Measurements from ENCODE around the gene IL31RA.

The IL31RA gene

DNA sequence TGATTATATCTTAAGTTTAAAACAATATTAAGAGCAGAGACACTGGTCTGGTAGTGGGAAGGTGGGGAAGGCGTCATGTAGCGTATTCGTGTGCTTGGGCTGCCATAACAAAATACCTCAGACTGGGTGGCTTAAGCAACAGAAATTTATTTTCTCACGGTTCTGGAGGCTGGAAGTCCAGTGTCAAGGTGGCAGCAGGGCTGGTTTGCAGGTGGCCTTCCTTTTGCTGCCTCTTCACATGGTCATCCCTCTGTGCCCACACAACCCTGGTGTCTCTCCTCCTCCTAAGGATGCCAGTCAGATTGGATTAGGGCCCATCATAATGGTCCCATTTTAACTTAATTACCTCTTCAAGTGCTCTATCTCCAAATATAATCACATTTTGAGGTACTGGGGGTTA, 9.6 kb downstream of the IL31RA start:
- DNase-seq: no peak

DNA sequence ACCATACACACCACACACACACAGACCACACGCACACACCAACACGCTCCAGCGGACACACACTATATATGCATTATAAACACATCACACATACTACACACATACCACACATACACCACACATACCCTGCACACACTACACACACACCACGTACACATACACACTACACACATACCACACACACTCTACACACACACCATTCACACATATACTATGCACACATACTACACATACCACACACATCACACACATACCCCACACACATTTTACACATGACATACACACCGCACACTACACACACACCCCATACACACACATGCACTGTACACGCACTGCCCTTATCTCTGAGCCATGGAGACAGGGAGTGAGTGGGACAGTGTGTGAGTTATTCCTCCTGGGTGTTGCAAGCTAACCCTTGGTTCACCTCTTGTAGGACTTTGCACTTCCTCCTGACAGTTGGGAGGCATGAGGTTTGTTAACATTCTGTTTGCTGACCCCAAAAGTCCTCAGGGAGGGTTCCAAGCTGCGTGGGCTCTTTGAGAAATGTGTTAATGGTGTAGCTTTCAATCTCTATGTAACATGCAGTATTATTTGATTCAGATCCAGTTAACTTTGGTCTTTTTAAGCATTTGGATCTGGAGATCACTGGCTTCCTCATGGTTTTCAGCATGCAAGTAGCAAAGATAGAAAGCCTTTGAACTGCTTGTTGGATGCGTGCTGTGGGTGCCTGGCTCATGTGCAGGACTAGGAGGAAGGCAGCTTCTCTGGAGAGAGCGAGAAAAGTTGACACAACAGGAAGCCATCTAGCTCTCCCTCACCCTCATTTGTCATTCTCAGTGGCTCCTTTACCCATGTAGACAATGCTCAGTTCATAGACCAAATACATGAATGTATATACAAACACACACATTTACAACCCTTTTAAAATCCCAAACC, 13.7 kb downstream of the IL31RA start:
- no peak for DNase-seq

- no peak for DNase-seq
Measured at GRCh38 chr5:55865831-55866230, 14.7 kb downstream of the IL31RA start.

DNA sequence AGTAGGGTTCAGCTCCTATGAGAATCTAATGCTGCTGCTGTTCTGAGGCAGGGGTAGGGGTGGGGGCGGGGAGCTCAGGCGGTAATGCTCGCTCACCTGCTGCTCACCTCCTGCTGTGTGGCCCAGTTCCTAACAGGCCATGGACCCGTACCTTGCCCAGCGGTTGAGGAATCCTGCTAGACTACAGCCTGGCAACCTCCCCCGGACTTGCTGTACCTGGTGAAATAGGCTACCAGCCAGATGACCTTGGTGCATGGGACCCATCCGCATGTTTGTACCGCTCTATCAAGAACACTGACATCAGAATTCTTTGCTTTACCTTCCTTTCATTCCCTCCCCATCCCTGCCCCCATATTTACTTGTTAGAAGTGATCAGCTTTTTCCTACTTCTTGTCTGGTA, 15.3 kb downstream of the IL31RA start:
- no peak for DNase-seq

DNA sequence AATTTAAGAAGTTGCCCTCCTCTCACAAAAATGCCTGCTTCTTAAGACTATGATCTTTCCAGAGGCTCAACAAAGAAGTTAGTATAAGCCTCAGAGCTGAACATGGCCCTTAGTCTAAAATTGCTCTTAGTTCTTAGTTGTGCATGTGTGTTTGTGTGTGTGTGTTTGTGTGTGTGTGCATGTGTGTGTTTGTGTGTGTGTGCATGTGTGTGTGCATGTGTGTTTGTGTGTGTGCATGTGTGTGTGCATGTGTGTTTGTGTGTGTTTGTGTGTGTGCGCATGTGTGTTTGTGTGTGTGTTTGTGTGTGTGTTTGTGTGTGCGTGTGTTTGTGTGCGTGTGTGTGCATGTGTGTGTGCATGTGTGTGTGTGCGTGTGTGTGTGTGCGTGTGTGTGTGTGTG, 15.8 kb downstream of the IL31RA start:
- DNase-seq: no peak

DNA sequence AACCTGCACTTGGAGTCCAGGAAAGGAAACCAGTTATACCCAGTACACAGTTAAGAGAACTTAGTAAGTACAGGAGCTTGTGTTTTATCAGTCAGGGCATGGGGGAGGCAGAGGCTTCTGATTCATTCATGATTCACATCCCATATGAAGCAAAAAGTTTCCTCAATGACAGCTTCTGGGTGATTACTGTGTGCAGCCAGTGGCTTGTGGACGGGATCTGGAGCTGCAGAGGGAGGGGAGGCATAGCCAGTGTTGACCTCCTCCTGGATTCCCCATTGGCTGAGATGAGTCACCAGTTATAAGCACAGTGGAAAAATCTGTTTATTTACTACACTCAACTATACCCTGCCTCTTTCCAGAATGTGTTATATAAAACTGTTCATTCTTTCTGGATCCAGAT, 17.7 kb downstream of the IL31RA start:
- no peak for DNase-seq

- no peak for DNase-seq
Measured at GRCh38 chr5:55869847-55870246, 18.7 kb downstream of the IL31RA start.

DNA sequence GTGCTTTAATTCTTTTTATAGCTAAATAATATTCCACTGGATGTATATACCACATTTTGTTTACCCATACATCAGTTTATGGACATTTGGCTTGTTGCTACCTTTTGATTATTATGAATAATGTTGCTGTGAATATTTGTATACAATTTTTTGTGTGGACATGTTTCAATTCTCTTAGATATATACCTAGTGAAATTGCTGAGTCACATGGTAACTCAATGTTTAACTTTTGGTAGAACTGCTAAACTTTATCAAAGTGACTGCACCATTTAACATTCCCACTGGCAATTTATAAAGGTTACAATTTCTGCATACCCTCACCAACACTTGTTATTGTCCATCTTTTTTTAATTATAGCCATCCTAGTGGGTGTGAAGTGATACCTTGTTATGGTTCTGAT, 22.1 kb downstream of the IL31RA start:
- no peak for DNase-seq

DNA sequence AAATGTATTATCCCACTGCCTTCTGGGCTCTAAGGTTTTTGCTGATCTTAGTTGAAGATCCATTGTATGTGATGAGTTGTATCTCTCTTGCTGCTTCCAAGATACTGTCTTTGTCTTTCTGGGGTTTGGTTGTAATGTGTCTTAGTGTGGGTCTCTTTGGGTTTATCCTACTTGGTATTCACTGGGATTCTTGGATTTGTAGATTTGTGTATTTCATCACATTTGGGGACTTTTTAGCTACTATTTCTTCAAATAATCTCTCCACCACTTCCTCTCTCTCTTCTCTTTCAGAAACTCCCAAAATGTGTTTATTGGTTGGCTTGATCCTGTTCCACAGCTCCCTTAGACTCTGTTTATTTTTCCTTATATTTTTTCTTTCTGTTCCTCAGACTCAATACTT, 26.5 kb downstream of the IL31RA start:
- DNase-seq: no peak

- no peak for DNase-seq
Measured at GRCh38 chr5:55880453-55880852, 29.3 kb downstream of the IL31RA start.

GRCh38 chr5:55885359-55885758, 34.2 kb downstream of the IL31RA start:
- no peak for DNase-seq

- no peak for DNase-seq
Measured at GRCh38 chr5:55888205-55888604, 37.0 kb downstream of the IL31RA start.

- DNase-seq: no peak
Measured at GRCh38 chr5:55892479-55892878, 41.3 kb downstream of the IL31RA start.

GRCh38 chr5:55894135-55894534, 43.0 kb downstream of the IL31RA start:
- DNase-seq: no peak

GRCh38 chr5:55895346-55895745, 44.2 kb downstream of the IL31RA start:
- no peak for DNase-seq

DNA sequence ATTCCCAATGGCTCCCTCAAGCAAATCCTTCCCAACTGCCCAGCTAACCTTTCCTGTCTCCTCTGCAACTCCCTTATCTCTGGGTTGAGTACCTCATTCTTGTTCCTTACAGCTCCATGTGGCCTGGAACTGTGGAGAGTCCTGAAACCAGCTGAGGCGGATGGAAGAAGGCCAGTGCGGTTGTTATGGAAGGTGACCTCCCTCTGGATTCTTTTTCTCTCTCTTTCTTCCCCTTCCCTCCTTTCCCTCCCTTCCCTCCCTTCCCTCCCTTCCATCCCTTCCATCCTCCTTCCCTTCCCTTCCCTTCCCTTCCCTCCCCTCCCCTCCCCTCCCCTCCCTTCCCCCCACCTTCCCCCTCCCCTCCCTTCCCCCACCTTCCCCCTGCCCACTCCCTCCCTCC, 45.1 kb downstream of the IL31RA start:
- DNase-seq: no peak

- DNase-seq: no peak
Measured at GRCh38 chr5:55896663-55897062, 45.5 kb downstream of the IL31RA start.

- DNase-seq: no peak
Measured at GRCh38 chr5:55897206-55897894, 46.2 kb downstream of the IL31RA start.

DNA sequence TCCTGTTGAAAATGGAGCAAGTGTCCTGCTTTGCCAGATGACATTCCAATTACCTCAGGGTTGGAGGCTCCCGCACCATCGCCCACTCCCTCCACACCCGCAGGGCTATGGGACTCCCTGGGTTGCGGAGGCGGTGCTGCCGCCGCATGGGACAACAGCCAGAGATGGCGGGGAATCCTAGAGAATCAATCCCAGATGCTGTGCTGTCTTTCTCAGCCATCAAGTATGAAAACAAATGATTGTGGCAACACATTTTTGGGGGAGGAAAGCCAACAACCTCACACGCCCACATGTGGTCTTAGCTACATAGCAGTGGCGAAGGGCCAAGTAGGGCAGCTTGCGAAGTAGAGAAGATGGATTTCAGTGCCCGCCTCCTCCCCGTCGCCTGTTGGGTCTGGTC, 46.7 kb downstream of the IL31RA start:
- no peak for DNase-seq

- DNase-seq: no peak
Measured at GRCh38 chr5:55899344-55899743, 48.2 kb downstream of the IL31RA start.

DNA sequence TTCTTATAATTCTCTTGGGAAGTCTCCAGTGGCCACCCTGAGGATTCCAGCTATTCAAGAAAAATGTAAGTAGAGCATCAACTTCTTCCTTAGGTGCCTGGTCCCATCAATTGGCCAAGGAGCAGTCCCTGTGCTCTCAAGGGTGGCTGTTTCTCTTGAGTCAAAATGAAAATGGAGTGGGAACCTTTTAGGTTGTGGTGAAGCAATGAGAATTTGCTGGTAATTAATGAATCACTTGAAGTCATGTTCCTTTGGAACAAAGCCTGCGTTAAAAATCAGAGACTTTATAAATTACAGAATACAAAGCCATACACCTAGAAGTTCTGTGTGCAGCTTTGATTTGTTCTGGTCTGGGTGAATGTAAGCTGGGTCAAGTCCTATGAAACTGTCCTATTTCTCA, 48.9 kb downstream of the IL31RA start:
- no peak for DNase-seq

- DNase-seq: no peak
Measured at GRCh38 chr5:55900776-55901175, 49.6 kb downstream of the IL31RA start.

GRCh38 chr5:55902696-55903095, 51.5 kb downstream of the IL31RA start:
- DNase-seq: no peak

DNA sequence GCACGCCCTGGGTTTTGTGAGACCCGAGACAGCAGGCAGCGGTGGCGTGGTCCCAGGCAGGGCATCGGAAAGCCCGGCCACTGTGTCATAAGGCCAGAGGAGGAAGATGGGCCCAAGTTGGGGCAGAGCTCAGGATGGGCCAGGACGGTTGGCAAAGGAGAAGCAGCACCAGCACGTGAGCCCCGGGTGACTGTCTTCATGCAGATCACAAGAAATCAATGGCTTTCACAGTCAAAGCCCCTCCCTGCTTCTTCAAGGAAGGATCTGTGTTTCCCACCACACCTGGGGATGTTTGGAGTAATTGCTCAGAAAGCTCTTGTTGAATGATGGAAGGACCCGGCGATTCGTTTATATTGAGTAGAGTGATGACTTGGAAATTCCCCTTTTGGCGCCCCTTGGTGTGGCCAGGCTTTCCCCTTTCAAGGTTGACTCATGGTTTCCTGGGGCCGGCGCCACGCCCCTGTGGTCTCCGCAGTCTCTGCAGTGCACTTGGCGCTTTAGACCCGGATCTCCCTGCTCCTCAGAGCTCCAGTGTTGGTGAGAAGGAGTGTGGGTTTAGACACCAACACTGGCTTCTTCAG, 52.1 kb downstream of the IL31RA start:
- DNase-seq: peak; percentile 58

Data from activated CD4-positive, alpha-beta T cell treated with anti-CD3 and anti-CD28 coated beads, Interleukin-2, amount 50 U/mL, for 1 hour (primary cell).